ENCODE data around the gene RPS6KA2. TPM values are rescaled to one million over a fixed set of nuclear protein-coding genes. Genes with fewer than 3 reads are reported as not detected.

RPS6KA2 gene
- total and polyA plus RNA-seq, 2 experiments from 2014 or later = 12.5 to 25.3 TPM

DNA sequence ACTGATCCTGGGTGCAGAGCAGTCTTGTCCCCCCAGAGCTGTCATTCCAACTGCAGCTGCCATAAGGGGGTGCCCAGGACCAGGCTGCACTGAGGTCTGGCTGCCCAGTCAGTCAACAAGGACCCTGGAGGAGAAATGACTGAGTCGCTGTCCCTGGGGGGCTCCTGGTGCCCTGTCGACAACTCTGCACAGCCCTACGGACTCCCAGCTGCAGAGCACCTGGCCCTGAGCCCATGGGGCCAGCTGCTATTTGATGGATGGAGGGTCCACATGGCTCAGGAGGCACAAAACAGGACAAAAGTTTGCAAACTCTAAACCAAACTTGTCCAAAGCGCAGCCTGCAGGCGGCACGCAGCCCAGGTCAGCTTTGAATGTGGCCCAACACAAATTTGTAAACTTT is 46.3 kb upstream of the RPS6KA2 start:
- H3K27ac Mint-ChIP-seq = no peak overlapping the region
- ATAC-seq = no peak

More for the DNA sequence above, 46.3 kb upstream of the RPS6KA2 start:
- peaks cover 22% of the 10 kb centered on the region for H3K4me1 Mint-ChIP-seq
- H3F3A ChIP-seq (replicated peaks; ENCODE audit: low read depth) = no peaks in the 10 kb centered on the region
- H3K4me1 ChIP-seq (ENCODE audit: insufficient read depth) = no peaks in the 10 kb centered on the region
- H3K9me3 Mint-ChIP-seq = peaks cover 2% of the 10 kb centered on the region; the same call in 1 of the 3 replicates
- no peaks in the 10 kb centered on the region for H4K20me1 ChIP-seq (replicated peaks; ENCODE audit: insufficient read depth)
- no peak overlapping the region for H3K4me3 Mint-ChIP-seq
- H3K27ac ChIP-seq (ENCODE audit: low read depth) = no peak overlapping the region
- no peaks in the 10 kb centered on the region for H3K36me3 ChIP-seq (ENCODE audit: insufficient read depth)
- no peaks in the 10 kb centered on the region; the same call in 2 of the 3 replicates for H3K36me3 Mint-ChIP-seq (ENCODE audit: low read depth)
- no peaks in the 10 kb centered on the region for H3K9me2 ChIP-seq (ENCODE audit: insufficient read depth)
- H3K27me3 Mint-ChIP-seq (ENCODE audit: insufficient read depth, low read depth, poor library complexity) = peaks cover 6% of the 10 kb centered on the region
- no peak for TF ChIP-seq EZH2phosphoT487 (IDR thresholded peaks at IDR 0.05; ENCODE audit: unreplicated experiment)
- TF ChIP-seq EZH2 (IDR thresholded peaks at IDR 0.05; ENCODE audit: low read depth, unreplicated experiment) = no peak
- TF ChIP-seq, protein P1, sequence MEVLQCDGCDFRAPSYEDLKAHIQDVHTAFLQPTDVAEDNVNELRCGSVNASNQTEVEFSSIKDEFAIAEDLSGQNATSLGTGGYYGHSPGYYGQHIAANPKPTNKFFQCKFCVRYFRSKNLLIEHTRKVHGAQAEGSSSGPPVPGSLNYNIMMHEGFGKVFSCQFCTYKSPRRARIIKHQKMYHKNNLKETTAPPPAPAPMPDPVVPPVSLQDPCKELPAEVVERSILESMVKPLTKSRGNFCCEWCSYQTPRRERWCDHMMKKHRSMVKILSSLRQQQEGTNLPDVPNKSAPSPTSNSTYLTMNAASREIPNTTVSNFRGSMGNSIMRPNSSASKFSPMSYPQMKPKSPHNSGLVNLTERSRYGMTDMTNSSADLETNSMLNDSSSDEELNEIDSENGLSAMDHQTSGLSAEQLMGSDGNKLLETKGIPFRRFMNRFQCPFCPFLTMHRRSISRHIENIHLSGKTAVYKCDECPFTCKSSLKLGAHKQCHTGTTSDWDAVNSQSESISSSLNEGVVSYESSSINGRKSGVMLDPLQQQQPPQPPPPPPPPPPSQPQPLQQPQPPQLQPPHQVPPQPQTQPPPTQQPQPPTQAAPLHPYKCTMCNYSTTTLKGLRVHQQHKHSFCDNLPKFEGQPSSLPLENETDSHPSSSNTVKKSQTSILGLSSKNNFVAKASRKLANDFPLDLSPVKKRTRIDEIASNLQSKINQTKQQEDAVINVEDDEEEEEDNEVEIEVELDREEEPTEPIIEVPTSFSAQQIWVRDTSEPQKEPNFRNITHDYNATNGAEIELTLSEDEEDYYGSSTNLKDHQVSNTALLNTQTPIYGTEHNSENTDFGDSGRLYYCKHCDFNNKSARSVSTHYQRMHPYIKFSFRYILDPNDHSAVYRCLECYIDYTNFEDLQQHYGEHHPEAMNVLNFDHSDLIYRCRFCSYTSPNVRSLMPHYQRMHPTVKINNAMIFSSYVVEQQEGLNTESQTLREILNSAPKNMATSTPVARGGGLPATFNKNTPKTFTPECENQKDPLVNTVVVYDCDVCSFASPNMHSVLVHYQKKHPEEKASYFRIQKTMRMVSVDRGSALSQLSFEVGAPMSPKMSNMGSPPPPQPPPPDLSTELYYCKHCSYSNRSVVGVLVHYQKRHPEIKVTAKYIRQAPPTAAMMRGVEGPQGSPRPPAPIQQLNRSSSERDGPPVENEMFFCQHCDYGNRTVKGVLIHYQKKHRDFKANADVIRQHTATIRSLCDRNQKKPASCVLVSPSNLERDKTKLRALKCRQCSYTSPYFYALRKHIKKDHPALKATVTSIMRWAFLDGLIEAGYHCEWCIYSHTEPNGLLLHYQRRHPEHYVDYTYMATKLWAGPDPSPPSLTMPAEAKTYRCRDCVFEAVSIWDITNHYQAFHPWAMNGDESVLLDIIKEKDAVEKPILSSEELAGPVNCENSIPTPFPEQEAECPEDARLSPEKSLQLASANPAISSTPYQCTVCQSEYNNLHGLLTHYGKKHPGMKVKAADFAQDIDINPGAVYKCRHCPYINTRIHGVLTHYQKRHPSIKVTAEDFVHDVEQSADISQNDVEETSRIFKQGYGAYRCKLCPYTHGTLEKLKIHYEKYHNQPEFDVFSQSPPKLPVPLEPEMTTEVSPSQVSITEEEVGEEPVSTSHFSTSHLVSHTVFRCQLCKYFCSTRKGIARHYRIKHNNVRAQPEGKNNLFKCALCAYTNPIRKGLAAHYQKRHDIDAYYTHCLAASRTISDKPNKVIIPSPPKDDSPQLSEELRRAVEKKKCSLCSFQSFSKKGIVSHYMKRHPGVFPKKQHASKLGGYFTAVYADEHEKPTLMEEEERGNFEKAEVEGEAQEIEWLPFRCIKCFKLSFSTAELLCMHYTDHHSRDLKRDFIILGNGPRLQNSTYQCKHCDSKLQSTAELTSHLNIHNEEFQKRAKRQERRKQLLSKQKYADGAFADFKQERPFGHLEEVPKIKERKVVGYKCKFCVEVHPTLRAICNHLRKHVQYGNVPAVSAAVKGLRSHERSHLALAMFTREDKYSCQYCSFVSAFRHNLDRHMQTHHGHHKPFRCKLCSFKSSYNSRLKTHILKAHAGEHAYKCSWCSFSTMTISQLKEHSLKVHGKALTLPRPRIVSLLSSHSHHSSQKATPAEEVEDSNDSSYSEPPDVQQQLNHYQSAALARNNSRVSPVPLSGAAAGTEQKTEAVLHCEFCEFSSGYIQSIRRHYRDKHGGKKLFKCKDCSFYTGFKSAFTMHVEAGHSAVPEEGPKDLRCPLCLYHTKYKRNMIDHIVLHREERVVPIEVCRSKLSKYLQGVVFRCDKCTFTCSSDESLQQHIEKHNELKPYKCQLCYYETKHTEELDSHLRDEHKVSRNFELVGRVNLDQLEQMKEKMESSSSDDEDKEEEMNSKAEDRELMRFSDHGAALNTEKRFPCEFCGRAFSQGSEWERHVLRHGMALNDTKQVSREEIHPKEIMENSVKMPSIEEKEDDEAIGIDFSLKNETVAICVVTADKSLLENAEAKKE (CRISPR knock-in tag; IDR thresholded peaks at IDR 0.05) = no peak
- no peak for TF ChIP-seq ZNF331 (CRISPR knock-in tag; IDR thresholded peaks at IDR 0.05; ENCODE audit: low read depth)
- TF ChIP-seq, protein P2, sequence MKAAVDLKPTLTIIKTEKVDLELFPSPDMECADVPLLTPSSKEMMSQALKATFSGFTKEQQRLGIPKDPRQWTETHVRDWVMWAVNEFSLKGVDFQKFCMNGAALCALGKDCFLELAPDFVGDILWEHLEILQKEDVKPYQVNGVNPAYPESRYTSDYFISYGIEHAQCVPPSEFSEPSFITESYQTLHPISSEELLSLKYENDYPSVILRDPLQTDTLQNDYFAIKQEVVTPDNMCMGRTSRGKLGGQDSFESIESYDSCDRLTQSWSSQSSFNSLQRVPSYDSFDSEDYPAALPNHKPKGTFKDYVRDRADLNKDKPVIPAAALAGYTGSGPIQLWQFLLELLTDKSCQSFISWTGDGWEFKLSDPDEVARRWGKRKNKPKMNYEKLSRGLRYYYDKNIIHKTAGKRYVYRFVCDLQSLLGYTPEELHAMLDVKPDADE (IDR thresholded peaks at IDR 0.05) = no peak
- TF ChIP-seq NANOG (IDR thresholded peaks at IDR 0.05; ENCODE audit: borderline replicate concordance) = no peak
- TF ChIP-seq STAT1 (IDR thresholded peaks at IDR 0.05; ENCODE audit: unreplicated experiment) = no peak
- TF ChIP-seq JUNB (IDR thresholded peaks at IDR 0.05; ENCODE audit: unreplicated experiment) = no peak
- TF ChIP-seq, protein P3, sequence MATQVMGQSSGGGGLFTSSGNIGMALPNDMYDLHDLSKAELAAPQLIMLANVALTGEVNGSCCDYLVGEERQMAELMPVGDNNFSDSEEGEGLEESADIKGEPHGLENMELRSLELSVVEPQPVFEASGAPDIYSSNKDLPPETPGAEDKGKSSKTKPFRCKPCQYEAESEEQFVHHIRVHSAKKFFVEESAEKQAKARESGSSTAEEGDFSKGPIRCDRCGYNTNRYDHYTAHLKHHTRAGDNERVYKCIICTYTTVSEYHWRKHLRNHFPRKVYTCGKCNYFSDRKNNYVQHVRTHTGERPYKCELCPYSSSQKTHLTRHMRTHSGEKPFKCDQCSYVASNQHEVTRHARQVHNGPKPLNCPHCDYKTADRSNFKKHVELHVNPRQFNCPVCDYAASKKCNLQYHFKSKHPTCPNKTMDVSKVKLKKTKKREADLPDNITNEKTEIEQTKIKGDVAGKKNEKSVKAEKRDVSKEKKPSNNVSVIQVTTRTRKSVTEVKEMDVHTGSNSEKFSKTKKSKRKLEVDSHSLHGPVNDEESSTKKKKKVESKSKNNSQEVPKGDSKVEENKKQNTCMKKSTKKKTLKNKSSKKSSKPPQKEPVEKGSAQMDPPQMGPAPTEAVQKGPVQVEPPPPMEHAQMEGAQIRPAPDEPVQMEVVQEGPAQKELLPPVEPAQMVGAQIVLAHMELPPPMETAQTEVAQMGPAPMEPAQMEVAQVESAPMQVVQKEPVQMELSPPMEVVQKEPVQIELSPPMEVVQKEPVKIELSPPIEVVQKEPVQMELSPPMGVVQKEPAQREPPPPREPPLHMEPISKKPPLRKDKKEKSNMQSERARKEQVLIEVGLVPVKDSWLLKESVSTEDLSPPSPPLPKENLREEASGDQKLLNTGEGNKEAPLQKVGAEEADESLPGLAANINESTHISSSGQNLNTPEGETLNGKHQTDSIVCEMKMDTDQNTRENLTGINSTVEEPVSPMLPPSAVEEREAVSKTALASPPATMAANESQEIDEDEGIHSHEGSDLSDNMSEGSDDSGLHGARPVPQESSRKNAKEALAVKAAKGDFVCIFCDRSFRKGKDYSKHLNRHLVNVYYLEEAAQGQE (IDR thresholded peaks at IDR 0.05; ENCODE audit: unreplicated experiment) = no peak
- TF ChIP-seq, protein P4, sequence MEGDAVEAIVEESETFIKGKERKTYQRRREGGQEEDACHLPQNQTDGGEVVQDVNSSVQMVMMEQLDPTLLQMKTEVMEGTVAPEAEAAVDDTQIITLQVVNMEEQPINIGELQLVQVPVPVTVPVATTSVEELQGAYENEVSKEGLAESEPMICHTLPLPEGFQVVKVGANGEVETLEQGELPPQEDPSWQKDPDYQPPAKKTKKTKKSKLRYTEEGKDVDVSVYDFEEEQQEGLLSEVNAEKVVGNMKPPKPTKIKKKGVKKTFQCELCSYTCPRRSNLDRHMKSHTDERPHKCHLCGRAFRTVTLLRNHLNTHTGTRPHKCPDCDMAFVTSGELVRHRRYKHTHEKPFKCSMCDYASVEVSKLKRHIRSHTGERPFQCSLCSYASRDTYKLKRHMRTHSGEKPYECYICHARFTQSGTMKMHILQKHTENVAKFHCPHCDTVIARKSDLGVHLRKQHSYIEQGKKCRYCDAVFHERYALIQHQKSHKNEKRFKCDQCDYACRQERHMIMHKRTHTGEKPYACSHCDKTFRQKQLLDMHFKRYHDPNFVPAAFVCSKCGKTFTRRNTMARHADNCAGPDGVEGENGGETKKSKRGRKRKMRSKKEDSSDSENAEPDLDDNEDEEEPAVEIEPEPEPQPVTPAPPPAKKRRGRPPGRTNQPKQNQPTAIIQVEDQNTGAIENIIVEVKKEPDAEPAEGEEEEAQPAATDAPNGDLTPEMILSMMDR (conservative IDR thresholded peaks at IDR 0.05; ENCODE audit: low read depth in 2 of 2) = no peak
- H3K79me2 ChIP-seq (replicated peaks; ENCODE audit: insufficient read depth) = no peaks in the 10 kb centered on the region
- H3K4me3 ChIP-seq = no peak overlapping the region
- H3K4me2 ChIP-seq = no peak overlapping the region
- no peaks in the 10 kb centered on the region for H3K27me3 ChIP-seq (ENCODE audit: insufficient read depth)
- no peak overlapping the region for H2AFZ ChIP-seq
- DNase-seq (ENCODE audit: low spot score) = no peak
